22Rv1 (cell line): ENCODE data around the gene SUSD4.

Source experiments
- H3K27ac ChIP-seq: fragments of 450-650 bp; 2 replicates; pipeline ENCODE4 v1.5.1; 2017
- ZFX ChIP-seq: fragments of 450-650 bp; IDR thresholded peaks from 2 replicates; pipeline ENCODE4 v1.6.1; 2017; ENCODE audit warnings: antibody characterized with exemption, borderline replicate concordance
- TF ChIP-seq, protein P1 (sequence below): fragments of 450-650 bp; IDR thresholded peaks from 2 replicates; pipeline ENCODE4 v1.5.1; 2017; ENCODE audit warnings: mild to moderate bottlenecking

The SUSD4 gene

DNA sequence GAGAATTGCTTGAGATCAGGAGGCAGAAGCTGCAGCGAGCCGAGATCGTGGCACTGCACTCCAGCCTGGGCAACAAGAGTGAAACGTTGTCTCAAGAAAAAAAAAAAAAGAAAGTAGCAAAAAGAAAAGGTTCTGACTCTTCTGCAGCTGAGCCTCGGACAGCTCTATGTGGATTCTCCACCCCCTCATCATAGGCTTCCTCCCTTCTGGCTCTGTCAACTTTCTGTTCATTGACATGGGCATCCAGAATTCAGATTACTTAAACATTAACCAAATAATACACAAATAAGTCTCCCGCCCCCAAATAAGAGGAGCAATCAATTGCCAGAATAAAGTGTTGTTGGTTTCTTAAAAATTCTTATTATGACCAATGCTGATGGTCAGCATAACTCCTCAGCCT lies 10.0 kb downstream of the SUSD4 start:
- H3K27ac ChIP-seq: no peak overlapping the region
- TF ChIP-seq, protein P1, sequence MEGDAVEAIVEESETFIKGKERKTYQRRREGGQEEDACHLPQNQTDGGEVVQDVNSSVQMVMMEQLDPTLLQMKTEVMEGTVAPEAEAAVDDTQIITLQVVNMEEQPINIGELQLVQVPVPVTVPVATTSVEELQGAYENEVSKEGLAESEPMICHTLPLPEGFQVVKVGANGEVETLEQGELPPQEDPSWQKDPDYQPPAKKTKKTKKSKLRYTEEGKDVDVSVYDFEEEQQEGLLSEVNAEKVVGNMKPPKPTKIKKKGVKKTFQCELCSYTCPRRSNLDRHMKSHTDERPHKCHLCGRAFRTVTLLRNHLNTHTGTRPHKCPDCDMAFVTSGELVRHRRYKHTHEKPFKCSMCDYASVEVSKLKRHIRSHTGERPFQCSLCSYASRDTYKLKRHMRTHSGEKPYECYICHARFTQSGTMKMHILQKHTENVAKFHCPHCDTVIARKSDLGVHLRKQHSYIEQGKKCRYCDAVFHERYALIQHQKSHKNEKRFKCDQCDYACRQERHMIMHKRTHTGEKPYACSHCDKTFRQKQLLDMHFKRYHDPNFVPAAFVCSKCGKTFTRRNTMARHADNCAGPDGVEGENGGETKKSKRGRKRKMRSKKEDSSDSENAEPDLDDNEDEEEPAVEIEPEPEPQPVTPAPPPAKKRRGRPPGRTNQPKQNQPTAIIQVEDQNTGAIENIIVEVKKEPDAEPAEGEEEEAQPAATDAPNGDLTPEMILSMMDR: no peak
- TF ChIP-seq ZFX: no peak

DNA sequence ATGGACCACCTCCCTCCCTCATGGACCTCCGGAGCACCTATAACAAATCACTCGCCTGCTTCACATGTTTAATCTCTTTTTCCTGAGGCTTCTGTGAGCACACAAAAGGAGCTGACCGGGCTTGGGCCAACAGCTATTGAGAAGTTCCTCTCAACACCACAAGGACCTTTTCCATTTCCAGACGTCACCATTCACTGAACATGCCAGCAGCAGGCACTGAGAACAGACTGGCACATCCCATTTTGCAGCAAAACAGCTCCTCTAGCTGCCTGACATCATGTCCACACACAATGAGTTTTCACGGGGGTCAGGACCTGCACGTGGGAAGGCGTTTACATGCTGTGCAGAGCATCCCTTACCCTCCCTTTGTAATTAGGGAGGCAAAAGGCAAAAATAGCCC lies 11.0 kb downstream of the SUSD4 start:
- no peak overlapping the region for H3K27ac ChIP-seq
- no peak for TF ChIP-seq ZFX
- TF ChIP-seq, protein P1: no peak

DNA sequence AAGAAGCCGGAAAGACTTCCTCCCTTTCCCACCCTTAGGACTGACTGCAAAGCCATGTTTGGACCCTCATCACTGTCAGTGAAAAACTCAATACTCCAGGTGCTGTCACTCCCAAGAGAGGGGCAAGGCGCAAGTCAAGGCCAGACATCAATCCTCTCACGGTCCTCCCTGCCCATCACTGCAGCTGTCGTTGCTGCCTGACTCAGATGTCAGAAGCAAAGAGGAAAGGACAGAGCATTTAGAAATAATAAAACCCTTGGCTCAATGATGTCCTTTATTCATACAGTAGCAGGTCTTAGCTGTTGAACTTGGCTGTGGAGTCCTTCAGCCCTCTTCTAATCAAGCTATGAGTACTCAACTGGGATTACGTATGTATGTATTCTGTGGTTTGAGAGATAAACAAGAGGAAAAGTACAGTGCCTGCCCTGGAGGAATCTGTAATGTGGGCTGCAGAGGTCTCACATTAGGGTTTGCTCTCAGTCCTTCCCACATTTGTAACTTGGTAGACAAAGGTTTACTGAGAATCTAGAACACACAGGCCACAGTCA lies 13.5 kb downstream of the SUSD4 start:
- H3K27ac ChIP-seq: no peak overlapping the region
- TF ChIP-seq ZFX: no peak
- TF ChIP-seq, protein P1: no peak

DNA sequence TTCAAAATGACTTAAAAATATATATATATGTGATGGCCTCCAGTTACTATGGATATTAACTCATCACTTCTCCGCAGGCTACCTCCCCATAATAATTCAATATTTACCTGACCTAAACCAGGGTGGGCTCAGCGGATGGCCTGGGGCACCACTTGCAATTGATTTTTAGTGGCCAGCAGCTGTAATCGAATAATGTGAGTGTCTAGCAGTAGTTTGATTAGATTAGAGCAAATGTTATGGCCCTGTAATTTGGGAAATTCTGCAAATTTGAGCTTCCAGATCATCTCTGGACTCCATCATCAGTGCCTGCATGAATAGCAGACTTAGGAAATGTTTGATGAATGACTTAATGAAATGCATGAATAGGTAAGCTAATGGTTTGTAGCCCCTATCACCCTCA lies 14.7 kb downstream of the SUSD4 start:
- TF ChIP-seq, protein P1: no peak
- TF ChIP-seq ZFX: no peak

DNA sequence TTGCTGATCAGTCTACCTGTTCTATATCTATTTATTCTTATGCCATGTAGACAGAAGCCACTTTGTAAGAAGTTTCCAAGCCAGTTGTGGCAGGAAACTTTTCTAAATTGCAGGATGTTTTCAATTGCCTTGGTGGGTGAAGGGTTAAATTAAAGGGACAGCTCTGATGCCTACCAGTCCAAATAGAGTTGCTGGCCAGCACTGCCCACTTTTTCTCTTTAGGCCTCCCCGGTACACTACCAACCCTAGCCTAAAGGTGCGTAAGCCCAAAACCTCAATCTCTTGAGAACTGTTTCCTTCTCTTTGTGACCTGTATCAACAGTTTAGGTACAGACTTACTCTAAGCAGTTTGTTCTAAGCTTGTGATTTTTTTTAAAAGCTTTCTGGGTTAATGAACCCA lies 15.5 kb downstream of the SUSD4 start:
- TF ChIP-seq ZFX: no peak
- TF ChIP-seq, protein P1: no peak
- H3K27ac ChIP-seq: no peak overlapping the region

More for the DNA sequence above, 14.7 kb downstream of the SUSD4 start:
- no peak overlapping the region for H3K27ac ChIP-seq

DNA sequence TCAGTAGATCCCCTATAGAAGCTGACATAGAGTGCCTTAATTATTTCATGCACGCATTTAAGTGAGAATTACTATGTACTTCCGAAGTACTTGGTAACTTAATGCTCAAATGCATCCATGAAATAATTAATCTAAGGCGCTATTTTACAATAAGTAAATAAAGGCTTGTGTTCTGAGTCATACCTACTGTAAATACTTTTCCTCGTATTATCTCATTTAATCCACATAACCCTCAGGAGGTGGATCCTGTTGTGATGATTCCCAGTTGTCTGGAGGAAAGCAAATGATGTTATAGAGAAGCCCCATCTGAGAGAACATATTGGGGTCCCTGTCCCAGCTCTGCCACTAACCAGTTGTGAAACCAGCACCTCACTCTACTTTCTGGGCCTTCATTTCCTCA lies 16.4 kb downstream of the SUSD4 start:
- no peak overlapping the region for H3K27ac ChIP-seq
- no peak for TF ChIP-seq ZFX
- TF ChIP-seq, protein P1: no peak

DNA sequence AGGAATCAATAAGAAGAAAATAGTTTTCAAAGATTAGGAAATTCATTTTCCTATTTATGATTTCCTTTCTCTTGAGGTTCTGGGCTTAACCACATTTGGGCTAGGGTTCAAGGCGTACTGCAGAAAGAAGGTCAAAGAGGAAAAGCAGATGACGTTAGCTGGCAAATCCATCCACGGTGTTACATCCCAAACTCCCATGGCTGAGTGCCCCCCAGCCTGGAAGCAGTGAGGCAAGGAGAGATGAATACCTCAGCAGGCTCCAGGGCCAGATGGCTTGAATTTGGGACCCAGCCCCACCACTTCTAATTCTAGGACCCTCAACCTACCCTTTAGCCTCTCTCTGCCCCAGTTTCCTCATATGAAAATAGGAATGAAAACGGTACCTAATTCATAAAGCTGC lies 17.7 kb downstream of the SUSD4 start:
- TF ChIP-seq, protein P1: no peak
- no peak for TF ChIP-seq ZFX
- H3K27ac ChIP-seq: no peak overlapping the region
